Measurements from ENCODE around the gene CCDC175. TPM values are rescaled to one million over a fixed set of nuclear protein-coding genes. Genes with fewer than 3 reads are reported as not detected.

CCDC175 gene
- total RNA-seq, 1 donor from 2014 or later = not detected

DNA sequence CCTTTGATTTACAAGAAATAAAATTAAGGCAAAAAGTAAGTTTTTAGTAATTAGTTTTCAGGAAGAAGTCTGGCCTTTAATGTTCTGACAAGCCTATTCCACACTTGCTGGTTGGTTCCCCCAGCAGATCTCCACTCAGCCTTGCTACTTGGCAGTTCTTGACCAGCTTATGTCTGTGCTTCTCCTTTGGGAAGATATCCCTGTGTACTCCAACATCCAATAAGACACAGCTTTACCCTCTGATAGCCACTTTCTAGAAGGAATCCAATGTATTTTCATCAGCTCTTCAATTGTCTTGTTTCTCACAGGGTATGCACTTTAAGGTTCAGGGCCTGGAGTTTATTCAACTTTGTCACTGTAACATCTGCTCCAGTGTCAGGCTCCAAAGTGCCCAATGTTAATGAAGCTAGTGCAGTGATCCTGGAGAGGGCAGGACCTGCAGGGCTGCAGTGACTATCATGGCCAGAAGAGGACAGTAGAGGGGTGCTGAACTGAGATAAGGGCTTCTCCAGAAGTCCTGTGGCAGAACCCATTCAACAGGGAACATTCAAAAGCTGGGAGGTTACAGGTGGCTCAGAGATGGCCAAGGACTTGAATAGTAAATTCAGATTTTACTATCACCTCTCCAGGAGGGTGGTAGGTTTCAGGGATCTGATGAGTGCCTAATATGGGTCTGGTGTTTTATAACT, 69.4 kb downstream of the CCDC175 start:
- no peaks in the 10 kb centered on the region for H3K4me1 ChIP-seq
- H3K36me3 ChIP-seq = peaks cover 0 to 17% of the 10 kb centered on the region in 2 donors
- no peak for TF ChIP-seq POLR2A (IDR thresholded peaks at IDR 0.05)
- TF ChIP-seq, protein P1, sequence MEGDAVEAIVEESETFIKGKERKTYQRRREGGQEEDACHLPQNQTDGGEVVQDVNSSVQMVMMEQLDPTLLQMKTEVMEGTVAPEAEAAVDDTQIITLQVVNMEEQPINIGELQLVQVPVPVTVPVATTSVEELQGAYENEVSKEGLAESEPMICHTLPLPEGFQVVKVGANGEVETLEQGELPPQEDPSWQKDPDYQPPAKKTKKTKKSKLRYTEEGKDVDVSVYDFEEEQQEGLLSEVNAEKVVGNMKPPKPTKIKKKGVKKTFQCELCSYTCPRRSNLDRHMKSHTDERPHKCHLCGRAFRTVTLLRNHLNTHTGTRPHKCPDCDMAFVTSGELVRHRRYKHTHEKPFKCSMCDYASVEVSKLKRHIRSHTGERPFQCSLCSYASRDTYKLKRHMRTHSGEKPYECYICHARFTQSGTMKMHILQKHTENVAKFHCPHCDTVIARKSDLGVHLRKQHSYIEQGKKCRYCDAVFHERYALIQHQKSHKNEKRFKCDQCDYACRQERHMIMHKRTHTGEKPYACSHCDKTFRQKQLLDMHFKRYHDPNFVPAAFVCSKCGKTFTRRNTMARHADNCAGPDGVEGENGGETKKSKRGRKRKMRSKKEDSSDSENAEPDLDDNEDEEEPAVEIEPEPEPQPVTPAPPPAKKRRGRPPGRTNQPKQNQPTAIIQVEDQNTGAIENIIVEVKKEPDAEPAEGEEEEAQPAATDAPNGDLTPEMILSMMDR (IDR thresholded peaks at IDR 0.05) = peak in 1 of 3 experiments; percentile 24
- TF ChIP-seq POLR2AphosphoS5 (IDR thresholded peaks at IDR 0.05; ENCODE audit: insufficient read depth in 1 of 2, low read depth in 1 of 2) = no peak
- H3K27ac ChIP-seq = no peak overlapping the region
- H3K9me3 ChIP-seq = no peaks in the 10 kb centered on the region
- H3K4me3 ChIP-seq = no peak overlapping the region
- no peak for DNase-seq (ENCODE audit: extremely low spot score in 2 of 2)
- intact Hi-C loops (cut with DNase I) = no loop called here
- H3K27me3 ChIP-seq = no peaks in the 10 kb centered on the region

DNA sequence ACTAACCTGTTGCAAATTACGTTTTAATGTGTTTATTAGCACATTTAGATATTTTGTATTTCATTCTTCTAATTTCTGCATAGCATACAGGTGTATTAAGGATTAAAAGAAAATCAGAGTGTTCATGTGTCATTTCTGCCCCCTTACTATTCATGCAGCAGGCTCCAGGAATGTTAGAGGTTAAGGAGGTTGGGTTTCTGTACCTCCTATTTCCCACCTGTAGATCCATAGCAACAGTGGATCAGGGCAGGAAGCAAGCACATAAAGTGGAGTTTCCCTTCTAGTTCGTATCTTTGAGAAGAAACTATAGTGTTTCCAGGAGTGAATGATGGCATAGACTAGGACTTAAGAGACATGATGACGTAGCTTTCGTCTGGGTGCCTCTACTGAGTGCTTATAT, 73.4 kb downstream of the CCDC175 start:
- H3K4me3 ChIP-seq = no peak overlapping the region
- intact Hi-C loops (cut with DNase I) = no loop called here
- H3K27ac ChIP-seq = no peak overlapping the region
- H3K27me3 ChIP-seq = no peaks in the 10 kb centered on the region
- DNase-seq (ENCODE audit: extremely low spot score in 2 of 2) = no peak
- no peak for TF ChIP-seq POLR2AphosphoS5 (IDR thresholded peaks at IDR 0.05; ENCODE audit: insufficient read depth in 1 of 2, low read depth in 1 of 2)
- TF ChIP-seq POLR2A (IDR thresholded peaks at IDR 0.05) = no peak
- TF ChIP-seq, protein P1 (IDR thresholded peaks at IDR 0.05) = no peak
- peaks cover 10% of the 10 kb centered on the region for H3K4me1 ChIP-seq
- H3K9me3 ChIP-seq = no peaks in the 10 kb centered on the region
- peaks cover 0 to 17% of the 10 kb centered on the region in 2 donors for H3K36me3 ChIP-seq

DNA sequence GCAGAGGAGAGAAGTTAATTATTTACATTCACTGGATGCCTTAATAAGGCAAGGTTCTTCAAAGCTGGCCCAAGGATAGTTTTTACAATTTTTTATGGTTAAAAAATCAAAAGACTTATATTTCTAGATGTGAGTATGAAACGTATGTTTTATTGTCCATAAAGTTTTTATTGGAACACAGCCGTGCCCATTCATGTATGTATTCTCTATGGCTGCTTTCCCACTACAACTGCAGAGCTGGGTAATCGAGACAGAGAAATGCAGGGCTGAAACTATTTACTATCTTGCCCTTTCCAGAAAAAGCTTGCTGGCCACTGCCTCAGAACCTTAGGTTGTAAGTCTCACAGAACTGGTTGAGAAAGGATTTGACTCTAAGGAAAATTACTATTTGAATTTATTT, 75.9 kb downstream of the CCDC175 start:
- Histone ChIP-seq H3K4me3 (no peak overlapping the region), H3K27ac (no peak overlapping the region), H3K4me1 (peaks cover 10% of the 10 kb centered on the region), H3K9me3 (no peaks in the 10 kb centered on the region), H3K36me3 (peaks cover 0 to 19% of the 10 kb centered on the region in 2 donors), H3K27me3 (no peaks in the 10 kb centered on the region)
- no peak for DNase-seq (ENCODE audit: extremely low spot score in 2 of 2)
- no peak for TF ChIP-seq POLR2AphosphoS5 (IDR thresholded peaks at IDR 0.05; ENCODE audit: insufficient read depth in 1 of 2, low read depth in 1 of 2)
- no peak for TF ChIP-seq POLR2A (IDR thresholded peaks at IDR 0.05)
- TF ChIP-seq, protein P1 (IDR thresholded peaks at IDR 0.05) = no peak
- intact Hi-C loops (cut with DNase I) = no loop called here

DNA sequence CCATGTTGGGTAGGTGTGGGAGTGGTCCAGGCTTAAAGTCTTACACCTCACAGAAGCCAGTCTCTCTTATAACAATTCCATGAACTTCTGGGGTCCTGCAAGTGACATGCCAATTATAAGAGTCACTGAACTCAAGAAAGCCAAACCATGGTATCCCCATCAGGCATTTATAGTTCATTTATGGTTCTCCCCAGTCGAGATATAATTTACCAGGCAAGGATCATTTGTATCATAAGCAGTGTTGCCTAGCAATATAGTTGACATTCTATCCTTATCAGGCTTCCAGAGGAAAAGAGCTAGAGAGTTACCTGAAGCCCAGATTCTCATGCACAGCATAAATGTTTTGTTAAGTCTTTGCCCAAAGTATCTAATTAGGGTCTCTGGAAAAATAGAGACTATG, 84.2 kb downstream of the CCDC175 start:
- no peak overlapping the region for H3K4me3 ChIP-seq
- H3K4me1 ChIP-seq = no peaks in the 10 kb centered on the region
- intact Hi-C loops (cut with DNase I) = no loop called here
- DNase-seq (ENCODE audit: extremely low spot score in 2 of 2) = no peak
- TF ChIP-seq POLR2A (IDR thresholded peaks at IDR 0.05) = no peak
- TF ChIP-seq, protein P1 (IDR thresholded peaks at IDR 0.05) = no peak
- no peak for TF ChIP-seq POLR2AphosphoS5 (IDR thresholded peaks at IDR 0.05; ENCODE audit: insufficient read depth in 1 of 2, low read depth in 1 of 2)
- no peak overlapping the region for H3K27ac ChIP-seq
- H3K36me3 ChIP-seq = peaks cover 0 to 51% of the 10 kb centered on the region in 2 donors
- no peaks in the 10 kb centered on the region for H3K27me3 ChIP-seq
- no peaks in the 10 kb centered on the region for H3K9me3 ChIP-seq

DNA sequence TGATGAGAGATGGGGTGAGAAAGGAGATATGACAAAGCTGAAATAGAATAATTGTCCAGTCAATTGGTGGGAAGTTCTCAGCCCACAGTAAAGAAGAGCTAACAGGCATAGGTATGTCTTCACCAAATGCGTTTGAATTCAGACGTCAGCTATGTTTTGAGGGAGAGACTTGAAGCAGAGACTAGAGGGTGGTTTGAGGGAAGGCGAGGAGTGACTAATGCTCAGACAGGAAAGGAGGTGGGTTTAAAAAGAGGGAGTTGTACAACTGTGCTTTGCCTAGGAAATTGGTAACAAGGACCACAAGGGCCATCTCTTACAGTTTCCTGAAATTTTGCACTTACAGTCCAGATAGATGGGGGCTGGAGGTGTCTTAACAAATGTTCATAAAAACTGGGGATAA, 85.9 kb downstream of the CCDC175 start:
- intact Hi-C loops (cut with DNase I) = no loop called here
- DNase-seq (ENCODE audit: extremely low spot score in 2 of 2) = no peak
- no peak overlapping the region for H3K27ac ChIP-seq
- H3K9me3 ChIP-seq = no peaks in the 10 kb centered on the region
- H3K27me3 ChIP-seq = no peaks in the 10 kb centered on the region
- no peak overlapping the region for H3K4me3 ChIP-seq
- peaks cover 14% of the 10 kb centered on the region for H3K4me1 ChIP-seq
- H3K36me3 ChIP-seq = peaks cover 0 to 49% of the 10 kb centered on the region in 2 donors
- TF ChIP-seq POLR2AphosphoS5 (IDR thresholded peaks at IDR 0.05; ENCODE audit: insufficient read depth in 1 of 2, low read depth in 1 of 2) (no peak), POLR2A (IDR thresholded peaks at IDR 0.05) (no peak)
- TF ChIP-seq, protein P1 (IDR thresholded peaks at IDR 0.05) = no peak

Data from vagina (tissue), 2 donors.